ENCODE results near the gene ZNF419. TPM values are rescaled to one million over a fixed set of nuclear protein-coding genes. Genes with fewer than 3 reads are reported as not detected.
"Not testable (repeated sequence)": the region's sequence is repeated elsewhere in the genome, so short reads cannot be mapped to it uniquely, and the experiment has no call there.

Gene ZNF419
- total RNA-seq, 2 experiments from 2014 or later: 6.3 to 6.6 TPM

GRCh38 chr19:57488299-57488644 is 722 bp downstream of the ZNF419 start:
- CTCF ChIA-PET: interaction anchor here (0.7 kb wide), 1 partner anchor 15 kb away, joined by 3 read pairs; no protein-coding TSS in a partner anchor
- Mint-ChIP-seq H3K4me1 (peaks cover 11% of the 10 kb centered on the region), H3K27ac (peak overlapping the region; percentile 66), H3K4me3 (peak overlapping the region; percentile 68), H3K9me3 (ENCODE audit: low read depth) (peaks cover 32% of the 10 kb centered on the region), H3K36me3 (ENCODE audit: low read depth) (peaks cover 51% of the 10 kb centered on the region)
- peak; percentile 3 for ATAC-seq
- DNase-seq; POLR2A ChIA-PET; H3K27me3 Mint-ChIP-seq; intact Hi-C loops (cut with DNase I, micrococcal nuclease): not testable (repeated sequence)

- H3K4me3 Mint-ChIP-seq: peak overlapping the region; percentile 81
- intact Hi-C loops (cut with DNase I, micrococcal nuclease): loop anchor here (1.0 to 2.0 kb wide), 12 partner anchors 12 to 417 kb away; partner anchors contain the start of genes ZNF17 (in 2 of the 2), ZNF419 (in 2 of the 2), ZNF549 (in 2 of the 2) and TRAPPC2B (in 1 of the 2)
- CTCF ChIA-PET: interaction anchor here (0.6 to 0.8 kb wide), 2 partner anchors 14 to 1419 kb away, joined by 3 read pairs; no protein-coding TSS in a partner anchor
- H3K27me3 Mint-ChIP-seq, DNase-seq, POLR2A ChIA-PET, ATAC-seq: not testable (repeated sequence)
- peaks cover 58% of the 10 kb centered on the region for H3K36me3 Mint-ChIP-seq (ENCODE audit: low read depth)
- H3K27ac Mint-ChIP-seq: peak overlapping the region; percentile 87
- peaks cover 37% of the 10 kb centered on the region for H3K9me3 Mint-ChIP-seq (ENCODE audit: low read depth)
- H3K4me1 Mint-ChIP-seq: peaks cover 21% of the 10 kb centered on the region
Observed at GRCh38 chr19:57499332-57499679, 11.8 kb downstream of the ZNF419 start.

- H3K9me3 Mint-ChIP-seq (ENCODE audit: low read depth): peaks cover 34% of the 10 kb centered on the region
- H3K36me3 Mint-ChIP-seq (ENCODE audit: low read depth): peaks cover 58% of the 10 kb centered on the region
- peak within 1 kb of the TSS; percentile 81 for H3K4me3 Mint-ChIP-seq
- POLR2A ChIA-PET, H3K27me3 Mint-ChIP-seq: not testable (repeated sequence)
- CTCF ChIA-PET: interaction anchor here (0.6 to 0.8 kb wide), 2 partner anchors 15 to 1419 kb away, joined by 3 read pairs; no protein-coding TSS in a partner anchor
- peaks cover 21% of the 10 kb centered on the region for H3K4me1 Mint-ChIP-seq
- H3K27ac Mint-ChIP-seq: peak within 1 kb of the TSS; percentile 87
- ATAC-seq: peak; percentile 100
- peak; percentile 98 for DNase-seq
- intact Hi-C loops (cut with DNase I, micrococcal nuclease): loop anchor here (1.0 to 2.0 kb wide), 12 partner anchors 13 to 416 kb away; partner anchors contain the start of genes ZNF17 (in 2 of the 2), ZNF419 (in 2 of the 2), ZNF549 (in 2 of the 2) and TRAPPC2B (in 1 of the 2)
Observed at GRCh38 chr19:57499680-57500395, 12.3 kb downstream of the ZNF419 start, which contains the start of gene ZNF773. Gene ZNF773 (plus strand): TSS chr19:57499938. CDS start chr19:57500081, 143 bp downstream.

- H3K27me3 Mint-ChIP-seq; ATAC-seq; intact Hi-C loops (cut with DNase I, micrococcal nuclease); POLR2A ChIA-PET; DNase-seq: not testable (repeated sequence)
- H3K4me1 Mint-ChIP-seq: peaks cover 21% of the 10 kb centered on the region
- CTCF ChIA-PET: interaction anchor here (0.8 kb wide), 1 partner anchor 15 kb away, joined by 3 read pairs; no protein-coding TSS in a partner anchor
- H3K27ac Mint-ChIP-seq: peak overlapping the region; percentile 83
- peaks cover 59% of the 10 kb centered on the region for H3K36me3 Mint-ChIP-seq (ENCODE audit: low read depth)
- peak overlapping the region; percentile 81 for H3K4me3 Mint-ChIP-seq
- peaks cover 37% of the 10 kb centered on the region for H3K9me3 Mint-ChIP-seq (ENCODE audit: low read depth)
Observed at GRCh38 chr19:57500400-57500799, 12.8 kb downstream of the ZNF419 start.

GRCh38 chr19:57506163-57506562 is 18.6 kb downstream of the ZNF419 start:
- CTCF ChIA-PET: no interaction called here
- H3K27ac Mint-ChIP-seq: no peak overlapping the region
- no peak overlapping the region for H3K4me3 Mint-ChIP-seq
- no peaks in the 10 kb centered on the region for H3K27me3 Mint-ChIP-seq
- no peak for DNase-seq
- peaks cover 90% of the 10 kb centered on the region for H3K36me3 Mint-ChIP-seq (ENCODE audit: low read depth)
- H3K9me3 Mint-ChIP-seq (ENCODE audit: low read depth): peaks cover 47% of the 10 kb centered on the region
- peaks cover 6% of the 10 kb centered on the region for H3K4me1 Mint-ChIP-seq
- POLR2A ChIA-PET: no interaction called here
- no peak for ATAC-seq
- intact Hi-C loops (cut with DNase I, micrococcal nuclease): no loop called here

- no peaks in the 10 kb centered on the region for H3K4me1 Mint-ChIP-seq
- no peak overlapping the region for H3K27ac Mint-ChIP-seq
- DNase-seq (no peak), ATAC-seq (no peak)
- CTCF ChIA-PET: no interaction called here
- no peak overlapping the region for H3K4me3 Mint-ChIP-seq
- H3K36me3 Mint-ChIP-seq (ENCODE audit: low read depth): peaks cover 83% of the 10 kb centered on the region
- H3K27me3 Mint-ChIP-seq: no peaks in the 10 kb centered on the region
- intact Hi-C loops (cut with DNase I, micrococcal nuclease): no loop called here
- POLR2A ChIA-PET: no interaction called here
- peaks cover 51% of the 10 kb centered on the region for H3K9me3 Mint-ChIP-seq (ENCODE audit: low read depth)
Observed at GRCh38 chr19:57511484-57511883, 23.9 kb downstream of the ZNF419 start.

GRCh38 chr19:57512845-57513244 is 25.3 kb downstream of the ZNF419 start:
- Mint-ChIP-seq H3K4me3 (no peak overlapping the region), H3K27me3 (no peaks in the 10 kb centered on the region), H3K4me1 (no peaks in the 10 kb centered on the region), H3K36me3 (ENCODE audit: low read depth) (peaks cover 82% of the 10 kb centered on the region), H3K27ac (no peak overlapping the region), H3K9me3 (ENCODE audit: low read depth) (peaks cover 54% of the 10 kb centered on the region)
- no peak for ATAC-seq
- CTCF ChIA-PET: no interaction called here
- peak; percentile 8 for DNase-seq
- POLR2A ChIA-PET: no interaction called here
- intact Hi-C loops (cut with DNase I, micrococcal nuclease): no loop called here

- peaks cover 48% of the 10 kb centered on the region for H3K9me3 Mint-ChIP-seq (ENCODE audit: low read depth)
- ChIA-PET POLR2A (no interaction called here), CTCF (no interaction called here)
- no peaks in the 10 kb centered on the region for H3K4me1 Mint-ChIP-seq
- no peak overlapping the region for H3K27ac Mint-ChIP-seq
- no peak for ATAC-seq
- H3K4me3 Mint-ChIP-seq: no peak overlapping the region
- intact Hi-C loops (cut with DNase I, micrococcal nuclease): no loop called here
- H3K27me3 Mint-ChIP-seq: no peaks in the 10 kb centered on the region
- no peak for DNase-seq
- peaks cover 71% of the 10 kb centered on the region for H3K36me3 Mint-ChIP-seq (ENCODE audit: low read depth)
Observed at GRCh38 chr19:57515255-57515654, 27.7 kb downstream of the ZNF419 start.

- POLR2A ChIA-PET; H3K4me3 Mint-ChIP-seq; intact Hi-C loops (cut with DNase I, micrococcal nuclease); H3K4me1 Mint-ChIP-seq; H3K27me3 Mint-ChIP-seq; ATAC-seq; DNase-seq; H3K27ac Mint-ChIP-seq: not testable (repeated sequence)
- Mint-ChIP-seq H3K36me3 (ENCODE audit: low read depth) (peaks cover 58% of the 10 kb centered on the region), H3K9me3 (ENCODE audit: low read depth) (peaks cover 42% of the 10 kb centered on the region)
- CTCF ChIA-PET: interaction anchor here (0.6 kb wide), 1 partner anchor 157 kb away, joined by 3 read pairs; no protein-coding TSS in a partner anchor
Observed at GRCh38 chr19:57518021-57518420, 30.5 kb downstream of the ZNF419 start.

- ChIA-PET CTCF (no interaction called here), POLR2A (no interaction called here)
- Mint-ChIP-seq H3K4me1 (peaks cover 18% of the 10 kb centered on the region), H3K27ac (peak within 1 kb of the TSS; percentile 84), H3K4me3 (peak within 1 kb of the TSS; percentile 82), H3K9me3 (ENCODE audit: low read depth) (peaks cover 31% of the 10 kb centered on the region), H3K27me3 (no peaks in the 10 kb centered on the region), H3K36me3 (ENCODE audit: low read depth) (peaks cover 33% of the 10 kb centered on the region)
- intact Hi-C loops (cut with DNase I, micrococcal nuclease): loop anchor here (1.0 kb wide), 15 partner anchors 28 to 389 kb away; partner anchors contain the start of genes ZNF548 (in 2 of the 2), ZNF749 (in 2 of the 2), ZNF773 (in 2 of the 2) and TRAPPC2B (in 1 of the 2)
- ATAC-seq: peak; percentile 100
- DNase-seq: peak; percentile 93
Observed at GRCh38 chr19:57527136-57527881, 39.8 kb downstream of the ZNF419 start, which contains the start of gene ZNF549. Gene ZNF549 (plus strand): TSS chr19:57527356. CDS start chr19:57527574, 218 bp downstream.

- Mint-ChIP-seq H3K4me1 (no peaks in the 10 kb centered on the region), H3K27ac (no peak overlapping the region), H3K36me3 (ENCODE audit: low read depth) (peaks cover 95% of the 10 kb centered on the region), H3K27me3 (no peaks in the 10 kb centered on the region), H3K4me3 (no peak overlapping the region), H3K9me3 (ENCODE audit: low read depth) (peaks cover 80% of the 10 kb centered on the region)
- no peak for DNase-seq
- CTCF ChIA-PET: interaction anchor here (0.6 kb wide), 1 partner anchor 41 kb away, joined by 3 read pairs; no protein-coding TSS in a partner anchor
- intact Hi-C loops (cut with DNase I, micrococcal nuclease): no loop called here
- POLR2A ChIA-PET: no interaction called here
- ATAC-seq: no peak
Observed at GRCh38 chr19:57537953-57538547, 50.5 kb downstream of the ZNF419 start.

All from activated CD4-positive, alpha-beta T cell treated with anti-CD3 and anti-CD28 coated beads for 36 hours (primary cell).